WTC11 (cell line): ENCODE measurements around the gene HCFC2. TPM values are rescaled to one million over a fixed set of nuclear protein-coding genes. Genes with fewer than 3 reads are reported as not detected.
"Not testable (repeated sequence)": the region's sequence is repeated elsewhere in the genome, so short reads cannot be mapped to it uniquely, and the experiment has no call there.

Experiments used
- ATAC-seq: fragments of 200-7000 bp; cut with Tn5 transposase; 2 replicates; pipeline ENCODE4 v1.10.0; 2021; ENCODE audit warnings: mild to moderate bottlenecking, moderate library complexity
- CTCF ChIA-PET: fragments of 300-600 bp; sonication (Branson Sonifier 250); formaldehyde crosslinking; loops from one replicate; lab custom pipeline; 2021; ENCODE audit warnings: antibody characterized with exemption; lab: Charles Lee
- POLR2A ChIA-PET: fragments of 350-600 bp; sonication (Branson Sonifier 250); formaldehyde crosslinking; loops from one replicate; lab custom pipeline; 2021; ENCODE audit warnings: antibody characterized with exemption; lab: Charles Lee
- DNase-seq: peaks from one replicate; pipeline ENCODE4 v3.0.0; 2021; ENCODE audit warnings: low spot score
- H3K27ac Mint-ChIP-seq: 2 replicates; pipeline ENCODE4 v1.8.0; 2021; ENCODE audit warnings: mixed read lengths
- H3K27me3 Mint-ChIP-seq: 2 replicates; pipeline ENCODE4 v1.8.0; 2021; ENCODE audit warnings: low read depth, mild to moderate bottlenecking, moderate library complexity, mixed read lengths
- H3K36me3 Mint-ChIP-seq: 2 replicates; pipeline ENCODE4 v1.8.0; 2021; ENCODE audit warnings: mixed read lengths
- H3K4me1 Mint-ChIP-seq: 2 replicates; pipeline ENCODE4 v1.8.0; 2022; ENCODE audit warnings: mixed read lengths
- H3K4me3 Mint-ChIP-seq: 2 replicates; pipeline ENCODE4 v1.8.0; 2021; ENCODE audit warnings: mild to moderate bottlenecking, moderate library complexity, mixed read lengths
- H3K9me3 Mint-ChIP-seq: 2 replicates; pipeline ENCODE4 v1.8.0; 2021; ENCODE audit warnings: mixed read lengths
- ETV6 ChIP-seq: sonication (generic); formaldehyde crosslinking; IDR thresholded peaks from 2 replicates; pipeline ENCODE4 v1.8.1; 2022; ENCODE audit warnings: mild to moderate bottlenecking, missing genetic modification reagents
- GABPB1 ChIP-seq: sonication (generic); formaldehyde crosslinking; IDR thresholded peaks from 2 replicates; pipeline ENCODE4 v1.8.1; 2023; ENCODE audit warnings: mild to moderate bottlenecking, missing genetic modification reagents
- JAZF1 ChIP-seq: fragments of 250-450 bp; sonication (Bioruptor Pico); IDR thresholded peaks from 2 replicates; pipeline ENCODE4 v1.9.0; 2021; ENCODE audit warnings: moderate library complexity, mild to moderate bottlenecking, inconsistent platforms
- total RNA-seq: library from RNA; stranded (reverse); gene quantifications from 3 replicates; pipeline ENCODE4 v1.2.3, GENCODE V29; 2021
- TF ChIP-seq, protein P1 (sequence below): sonication (generic); formaldehyde crosslinking; IDR thresholded peaks from 2 replicates; pipeline ENCODE4 v1.8.0; 2023; ENCODE audit warnings: missing genetic modification reagents, mild to moderate bottlenecking, borderline replicate concordance
- TF ChIP-seq, protein P2 (sequence below): sonication (generic); formaldehyde crosslinking; IDR thresholded peaks from 2 replicates; pipeline ENCODE4 v1.8.1; 2023; ENCODE audit warnings: mild to moderate bottlenecking, moderate library complexity, missing genetic modification reagents
- TF ChIP-seq, protein P3 (sequence below): sonication (generic); formaldehyde crosslinking; IDR thresholded peaks from 2 replicates; pipeline ENCODE4 v1.8.1; 2023; ENCODE audit warnings: mild to moderate bottlenecking, missing genetic modification reagents

The HCFC2 gene
- total RNA-seq, 1 experiment from 2014 or later: 1.6 TPM

DNA sequence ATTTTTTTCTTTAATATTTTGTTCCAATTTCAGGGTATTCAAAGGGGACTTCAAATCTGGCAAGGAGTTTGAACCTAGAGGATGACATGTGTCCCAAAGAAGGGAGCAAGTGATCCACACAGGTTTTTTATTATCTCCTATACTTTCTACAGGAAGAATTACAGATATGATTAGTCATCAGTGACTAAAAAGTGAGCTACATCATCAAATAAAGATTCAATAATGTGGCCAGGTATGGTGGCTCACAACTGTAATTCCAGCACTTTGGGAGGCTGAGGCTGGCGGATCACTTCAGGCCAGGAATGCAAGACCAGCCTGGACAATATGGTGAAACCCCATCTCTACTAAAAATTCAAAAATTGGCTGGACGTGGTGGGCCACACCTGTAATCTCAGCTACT is 38.6 kb upstream of the HCFC2 start (continued):
- TF ChIP-seq, protein P1, sequence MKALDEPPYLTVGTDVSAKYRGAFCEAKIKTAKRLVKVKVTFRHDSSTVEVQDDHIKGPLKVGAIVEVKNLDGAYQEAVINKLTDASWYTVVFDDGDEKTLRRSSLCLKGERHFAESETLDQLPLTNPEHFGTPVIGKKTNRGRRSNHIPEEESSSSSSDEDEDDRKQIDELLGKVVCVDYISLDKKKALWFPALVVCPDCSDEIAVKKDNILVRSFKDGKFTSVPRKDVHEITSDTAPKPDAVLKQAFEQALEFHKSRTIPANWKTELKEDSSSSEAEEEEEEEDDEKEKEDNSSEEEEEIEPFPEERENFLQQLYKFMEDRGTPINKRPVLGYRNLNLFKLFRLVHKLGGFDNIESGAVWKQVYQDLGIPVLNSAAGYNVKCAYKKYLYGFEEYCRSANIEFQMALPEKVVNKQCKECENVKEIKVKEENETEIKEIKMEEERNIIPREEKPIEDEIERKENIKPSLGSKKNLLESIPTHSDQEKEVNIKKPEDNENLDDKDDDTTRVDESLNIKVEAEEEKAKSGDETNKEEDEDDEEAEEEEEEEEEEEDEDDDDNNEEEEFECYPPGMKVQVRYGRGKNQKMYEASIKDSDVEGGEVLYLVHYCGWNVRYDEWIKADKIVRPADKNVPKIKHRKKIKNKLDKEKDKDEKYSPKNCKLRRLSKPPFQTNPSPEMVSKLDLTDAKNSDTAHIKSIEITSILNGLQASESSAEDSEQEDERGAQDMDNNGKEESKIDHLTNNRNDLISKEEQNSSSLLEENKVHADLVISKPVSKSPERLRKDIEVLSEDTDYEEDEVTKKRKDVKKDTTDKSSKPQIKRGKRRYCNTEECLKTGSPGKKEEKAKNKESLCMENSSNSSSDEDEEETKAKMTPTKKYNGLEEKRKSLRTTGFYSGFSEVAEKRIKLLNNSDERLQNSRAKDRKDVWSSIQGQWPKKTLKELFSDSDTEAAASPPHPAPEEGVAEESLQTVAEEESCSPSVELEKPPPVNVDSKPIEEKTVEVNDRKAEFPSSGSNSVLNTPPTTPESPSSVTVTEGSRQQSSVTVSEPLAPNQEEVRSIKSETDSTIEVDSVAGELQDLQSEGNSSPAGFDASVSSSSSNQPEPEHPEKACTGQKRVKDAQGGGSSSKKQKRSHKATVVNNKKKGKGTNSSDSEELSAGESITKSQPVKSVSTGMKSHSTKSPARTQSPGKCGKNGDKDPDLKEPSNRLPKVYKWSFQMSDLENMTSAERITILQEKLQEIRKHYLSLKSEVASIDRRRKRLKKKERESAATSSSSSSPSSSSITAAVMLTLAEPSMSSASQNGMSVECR: no peak
- TF ChIP-seq, protein P2, sequence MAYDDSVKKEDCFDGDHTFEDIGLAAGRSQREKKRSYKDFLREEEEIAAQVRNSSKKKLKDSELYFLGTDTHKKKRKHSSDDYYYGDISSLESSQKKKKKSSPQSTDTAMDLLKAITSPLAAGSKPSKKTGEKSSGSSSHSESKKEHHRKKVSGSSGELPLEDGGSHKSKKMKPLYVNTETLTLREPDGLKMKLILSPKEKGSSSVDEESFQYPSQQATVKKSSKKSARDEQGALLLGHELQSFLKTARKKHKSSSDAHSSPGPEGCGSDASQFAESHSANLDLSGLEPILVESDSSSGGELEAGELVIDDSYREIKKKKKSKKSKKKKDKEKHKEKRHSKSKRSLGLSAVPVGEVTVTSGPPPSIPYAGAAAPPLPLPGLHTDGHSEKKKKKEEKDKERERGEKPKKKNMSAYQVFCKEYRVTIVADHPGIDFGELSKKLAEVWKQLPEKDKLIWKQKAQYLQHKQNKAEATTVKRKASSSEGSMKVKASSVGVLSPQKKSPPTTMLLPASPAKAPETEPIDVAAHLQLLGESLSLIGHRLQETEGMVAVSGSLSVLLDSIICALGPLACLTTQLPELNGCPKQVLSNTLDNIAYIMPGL (CRISPR knock-in tag): no peak
- TF ChIP-seq JAZF1 (CRISPR knock-in tag) (no peak), ETV6 (CRISPR knock-in tag) (no peak)

DNA sequence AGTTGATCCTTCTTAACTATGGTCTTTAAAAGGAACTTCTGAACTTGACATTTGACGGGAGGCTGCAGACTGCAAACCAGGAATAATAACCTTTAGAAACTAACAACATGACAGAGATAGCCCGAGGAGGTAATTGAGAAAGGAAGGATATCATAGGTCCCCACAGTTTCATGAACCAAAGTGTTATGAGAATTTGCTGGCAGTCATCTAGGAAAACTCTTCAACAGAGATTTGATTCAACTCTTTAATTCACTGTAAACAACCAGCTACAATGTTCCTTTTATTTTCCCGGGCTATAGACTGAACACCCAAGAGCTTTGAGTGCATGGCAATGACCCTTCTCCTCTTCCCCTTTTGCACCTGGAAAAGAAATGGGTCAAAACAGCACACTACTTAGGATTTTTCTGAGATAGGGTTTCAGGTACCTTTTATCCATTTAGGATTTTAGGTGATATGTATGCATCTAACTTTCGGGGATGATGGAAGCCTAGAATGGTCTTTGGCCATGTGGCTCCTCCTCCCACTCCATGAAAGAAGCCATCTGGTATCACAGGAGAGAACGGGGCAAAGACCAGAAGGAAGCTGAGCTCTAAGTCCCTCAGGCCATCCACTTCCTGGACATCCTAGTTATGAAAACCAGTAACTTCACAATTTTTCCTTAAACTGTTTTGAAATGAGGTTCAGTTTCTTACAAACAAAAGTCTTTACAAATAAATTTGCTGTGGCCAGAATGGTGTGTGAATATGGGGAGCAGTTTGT is 37.3 kb upstream of the HCFC2 start:
- DNase-seq (no peak), ATAC-seq (no peak)
- ChIA-PET CTCF (interaction anchor here (0.8 kb wide), 1 partner anchor 332 kb away, joined by 3 read pairs; no protein-coding TSS in a partner anchor), POLR2A (no interaction called here)
- TF ChIP-seq GABPB1 (CRISPR knock-in tag): no peak
- TF ChIP-seq, protein P3, sequence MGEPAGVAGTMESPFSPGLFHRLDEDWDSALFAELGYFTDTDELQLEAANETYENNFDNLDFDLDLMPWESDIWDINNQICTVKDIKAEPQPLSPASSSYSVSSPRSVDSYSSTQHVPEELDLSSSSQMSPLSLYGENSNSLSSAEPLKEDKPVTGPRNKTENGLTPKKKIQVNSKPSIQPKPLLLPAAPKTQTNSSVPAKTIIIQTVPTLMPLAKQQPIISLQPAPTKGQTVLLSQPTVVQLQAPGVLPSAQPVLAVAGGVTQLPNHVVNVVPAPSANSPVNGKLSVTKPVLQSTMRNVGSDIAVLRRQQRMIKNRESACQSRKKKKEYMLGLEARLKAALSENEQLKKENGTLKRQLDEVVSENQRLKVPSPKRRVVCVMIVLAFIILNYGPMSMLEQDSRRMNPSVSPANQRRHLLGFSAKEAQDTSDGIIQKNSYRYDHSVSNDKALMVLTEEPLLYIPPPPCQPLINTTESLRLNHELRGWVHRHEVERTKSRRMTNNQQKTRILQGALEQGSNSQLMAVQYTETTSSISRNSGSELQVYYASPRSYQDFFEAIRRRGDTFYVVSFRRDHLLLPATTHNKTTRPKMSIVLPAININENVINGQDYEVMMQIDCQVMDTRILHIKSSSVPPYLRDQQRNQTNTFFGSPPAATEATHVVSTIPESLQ (CRISPR knock-in tag): no peak
- Mint-ChIP-seq H3K36me3 (peaks cover 11% of the 10 kb centered on the region; the same call in 1 of the 2 replicates), H3K4me3 (no peak overlapping the region), H3K27ac (no peak overlapping the region), H3K27me3 (no peaks in the 10 kb centered on the region), H3K4me1 (no peaks in the 10 kb centered on the region), H3K9me3 (peaks cover 16% of the 10 kb centered on the region)

DNA sequence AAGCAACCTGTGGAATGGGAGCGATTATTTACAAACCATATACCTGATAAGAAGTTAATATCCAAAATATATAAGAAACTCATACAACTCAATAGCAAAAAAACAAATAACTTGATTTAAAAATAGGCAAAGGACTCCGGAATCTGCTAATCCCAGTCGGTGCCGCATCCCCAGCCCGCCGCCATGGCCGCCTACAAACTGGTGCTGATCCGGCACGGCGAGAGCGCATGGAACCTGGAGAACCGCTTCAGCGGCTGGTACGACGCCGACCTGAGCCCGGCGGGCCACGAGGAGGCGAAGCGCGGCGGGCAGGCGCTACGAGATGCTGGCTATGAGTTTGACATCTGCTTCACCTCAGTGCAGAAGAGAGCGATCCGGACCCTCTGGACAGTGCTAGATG is 33.7 kb upstream of the HCFC2 start:
- H3K9me3 Mint-ChIP-seq, H3K36me3 Mint-ChIP-seq, H3K4me3 Mint-ChIP-seq, H3K27me3 Mint-ChIP-seq, H3K4me1 Mint-ChIP-seq, DNase-seq, POLR2A ChIA-PET, ATAC-seq, H3K27ac Mint-ChIP-seq, CTCF ChIA-PET: not testable (repeated sequence)

DNA sequence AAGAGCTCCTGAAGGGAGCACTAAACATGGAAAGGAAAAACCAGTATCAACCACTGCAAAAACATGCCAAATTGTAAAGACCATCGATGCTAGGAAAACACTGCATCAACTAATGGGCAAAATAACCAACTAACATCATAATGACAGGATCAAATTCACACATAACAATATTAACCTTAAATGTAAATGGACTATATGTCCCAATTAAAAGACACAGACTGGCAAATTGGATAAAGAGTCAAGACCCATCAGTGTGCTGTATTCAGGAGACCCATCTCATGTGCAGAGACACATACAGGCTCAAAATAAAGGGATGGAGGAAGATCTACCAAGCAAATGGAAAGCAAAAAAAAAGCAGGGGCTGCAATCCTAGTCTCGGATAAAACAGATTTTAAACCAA is 28.2 kb upstream of the HCFC2 start:
- H3K4me1 Mint-ChIP-seq, DNase-seq, H3K9me3 Mint-ChIP-seq, CTCF ChIA-PET, ATAC-seq, H3K27ac Mint-ChIP-seq, POLR2A ChIA-PET, H3K4me3 Mint-ChIP-seq, H3K36me3 Mint-ChIP-seq: not testable (repeated sequence)
- peaks cover 12% of the 10 kb centered on the region for H3K27me3 Mint-ChIP-seq

DNA sequence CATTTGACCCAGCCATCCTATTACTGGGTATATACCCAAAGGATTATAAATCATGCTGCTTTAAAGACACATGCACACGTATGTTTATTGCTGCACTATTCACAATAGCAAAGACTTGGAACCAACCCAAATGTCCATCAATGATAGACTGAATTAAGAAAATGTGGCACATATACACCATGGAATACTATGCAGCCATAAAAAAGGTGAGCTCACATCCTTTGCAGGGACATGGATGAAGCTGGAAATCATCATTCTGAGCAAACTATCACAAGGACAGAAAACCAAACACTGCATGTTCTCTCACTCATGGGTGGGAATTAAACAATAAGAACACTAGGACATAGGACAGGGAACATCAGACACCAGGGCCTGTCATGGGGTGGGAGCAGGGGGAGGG is 24.6 kb upstream of the HCFC2 start:
- POLR2A ChIA-PET, H3K36me3 Mint-ChIP-seq: not testable (repeated sequence)

More for the DNA sequence above, 24.6 kb upstream of the HCFC2 start:
- H3K4me3 Mint-ChIP-seq, ATAC-seq, CTCF ChIA-PET, H3K27ac Mint-ChIP-seq, H3K9me3 Mint-ChIP-seq, DNase-seq, H3K4me1 Mint-ChIP-seq: not testable (repeated sequence)
- peaks cover 12% of the 10 kb centered on the region for H3K27me3 Mint-ChIP-seq
